IMR-90 (cell line): ENCODE data around the gene ANXA2.

Source experiments
- BHLHE40 ChIP-seq: fragments of 150-350 bp; IDR thresholded peaks from 2 replicates; pipeline ENCODE4 v1.6.1; 2016; ENCODE audit warnings: mild to moderate bottlenecking, low read depth, low read length
- CEBPB ChIP-seq: IDR thresholded peaks from 2 replicates; pipeline ENCODE4 v1.6.1; 2012; ENCODE audit warnings: low read depth, low read length, improper control_type of control experiment
- CHD1 ChIP-seq: IDR thresholded peaks from 2 replicates; pipeline ENCODE4 v1.6.1; 2012; ENCODE audit warnings: low read depth, low read length, improper control_type of control experiment
- CTCF ChIP-seq: conservative IDR thresholded peaks from 2 replicates; pipeline ENCODE4 v1.5.1; 2012; ENCODE audit warnings: mild to moderate bottlenecking, low read depth, low read length, improper control_type of control experiment
- FOS ChIP-seq: fragments of 150-350 bp; IDR thresholded peaks from 2 replicates; pipeline ENCODE4 v1.6.1; 2016; ENCODE audit warnings: low read depth, low read length
- POLR2A ChIP-seq: IDR thresholded peaks from 2 replicates; pipeline ENCODE4 v1.6.1; 2012; ENCODE audit warnings: mild to moderate bottlenecking, low read depth, low read length
- RFX5 ChIP-seq: IDR thresholded peaks from 2 replicates; pipeline ENCODE4 v1.8.0; 2012; ENCODE audit warnings: low read depth, mild to moderate bottlenecking, low read length, moderate library complexity
- TF ChIP-seq, protein P1 (sequence below): fragments of 150-350 bp; IDR thresholded peaks from 2 replicates; pipeline ENCODE4 v1.6.1; 2016; ENCODE audit warnings: low read depth, mild to moderate bottlenecking, low read length, moderate library complexity, borderline replicate concordance

GRCh38 chr15:60444289-60444912 is 46.6 kb upstream of the ANXA2 start:
- TF ChIP-seq CTCF (peak; percentile 76), POLR2A (no peak), RFX5 (no peak), CHD1 (no peak), CEBPB (peak; percentile 58; the same call in 1 of the 2 replicates), FOS (no peak), BHLHE40 (no peak)
- TF ChIP-seq, protein P1, sequence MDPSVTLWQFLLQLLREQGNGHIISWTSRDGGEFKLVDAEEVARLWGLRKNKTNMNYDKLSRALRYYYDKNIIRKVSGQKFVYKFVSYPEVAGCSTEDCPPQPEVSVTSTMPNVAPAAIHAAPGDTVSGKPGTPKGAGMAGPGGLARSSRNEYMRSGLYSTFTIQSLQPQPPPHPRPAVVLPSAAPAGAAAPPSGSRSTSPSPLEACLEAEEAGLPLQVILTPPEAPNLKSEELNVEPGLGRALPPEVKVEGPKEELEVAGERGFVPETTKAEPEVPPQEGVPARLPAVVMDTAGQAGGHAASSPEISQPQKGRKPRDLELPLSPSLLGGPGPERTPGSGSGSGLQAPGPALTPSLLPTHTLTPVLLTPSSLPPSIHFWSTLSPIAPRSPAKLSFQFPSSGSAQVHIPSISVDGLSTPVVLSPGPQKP: no peak
